GM12878 (cell line): ENCODE data around the gene CUEDC1. TPM values are rescaled to one million over a fixed set of nuclear protein-coding genes. Genes with fewer than 3 reads are reported as not detected.

Source experiments
- BRCA1 ChIP-seq: IDR thresholded peaks from 2 replicates; pipeline ENCODE4 v1.6.1; 2011; ENCODE audit warnings: low read depth, low read length, improper control_type of control experiment
- CREB1 ChIP-seq: IDR thresholded peaks from 2 replicates; pipeline ENCODE4 v1.6.1; 2012; ENCODE audit warnings: low read depth, mild to moderate bottlenecking, inconsistent platforms
- GABPA ChIP-seq: IDR thresholded peaks from 2 replicates; pipeline ENCODE4 v1.6.1; 2014; ENCODE audit warnings: antibody characterized with exemption, low read depth, mild to moderate bottlenecking, inconsistent platforms
- NR2C1 ChIP-seq: fragments of 450-650 bp; IDR thresholded peaks from 2 replicates; pipeline ENCODE4 v1.6.1; 2017; ENCODE audit warnings: antibody characterized with exemption, mild to moderate bottlenecking, moderate library complexity
- POLR2A ChIP-seq: IDR thresholded peaks from 2 replicates; pipeline ENCODE4 v1.6.1; 2011; ENCODE audit warnings: low read depth, mild to moderate bottlenecking, low read length
- RAD21 ChIP-seq: IDR thresholded peaks from 2 replicates; pipeline ENCODE4 v1.6.1; 2011; ENCODE audit warnings: mild to moderate bottlenecking, low read depth, low read length, moderate library complexity; ENCODE audit not compliant: insufficient read depth
- RCOR1 ChIP-seq: conservative IDR thresholded peaks from 2 replicates; pipeline ENCODE4 v1.6.1; 2012; ENCODE audit warnings: low read depth, low read length, improper control_type of control experiment
- STAT3 ChIP-seq: IDR thresholded peaks from 2 replicates; pipeline ENCODE4 v1.6.1; 2011; ENCODE audit warnings: low read depth, low read length, improper control_type of control experiment
- YBX1 ChIP-seq: fragments of 450-650 bp; IDR thresholded peaks from 2 replicates; pipeline ENCODE4 v1.6.1; 2016; ENCODE audit warnings: antibody characterized with exemption
- ZZZ3 ChIP-seq: IDR thresholded peaks from 2 replicates; pipeline ENCODE4 v1.6.1; 2011; ENCODE audit warnings: low read depth; ENCODE audit not compliant: control insufficient read depth, insufficient read length
- polyA plus RNA-seq, 11 experiments: library from polyadenylated mRNA; depleted of rRNA in 4 of 11; unstranded in 6 of 11; stranded (reverse) in 5 of 11; fragments of >200 nt; fragmentation: Nextera tagmentation in 4 of 11; fragmentation: Illumina TruSeq in 1 of 11; extraction: Ambion mirVana in 4 of 11; extraction: Trizol in 1 of 11; gene quantifications; 1 replicate in 1 of 11; 2 replicates in 10 of 11; pipeline versions ENCODE4 v1.2.1 to v1.2.3, GENCODE V29; 2011 to 2016; ENCODE audit warnings: inconsistent platforms in 2 of 11, missing spikeins in 2 of 11, low read depth in 1 of 11
- total RNA-seq, 4 experiments: library from RNA; depleted of rRNA in 3 of 4; stranded (reverse); fragments of >200 nt in 3 of 4; fragmentation: Illumina TruSeq in 1 of 4; extraction: Trizol in 1 of 4; gene quantifications; 2 replicates each; pipeline versions ENCODE4 v1.2.1 to v1.2.3, GENCODE V29; 2013 to 2021
- TF ChIP-seq, protein P1 (sequence below): fragments of 450-650 bp; IDR thresholded peaks from 2 replicates; pipeline ENCODE4 v1.6.1; 2017; ENCODE audit warnings: antibody characterized with exemption, mild to moderate bottlenecking, moderate library complexity
- TF ChIP-seq, protein P2 (sequence below): fragments of 450-650 bp; IDR thresholded peaks from 2 replicates; pipeline ENCODE4 v1.6.1; 2017; ENCODE audit warnings: mild to moderate bottlenecking, moderate library complexity
- TF ChIP-seq, protein P3 (sequence below): fragments of 450-650 bp; IDR thresholded peaks from 2 replicates; pipeline ENCODE4 v1.6.1; 2017; ENCODE audit warnings: borderline replicate concordance
- TF ChIP-seq, protein P4 (sequence below), 3 experiments: IDR thresholded peaks in 2 of 3; conservative IDR thresholded peaks in 1 of 3; 2 replicates each; pipeline ENCODE4 v1.5.1; 2011; ENCODE audit warnings: low read depth in 3 of 3, low read length in 3 of 3, mild to moderate bottlenecking in 3 of 3, control low read depth in 2 of 3, moderate library complexity in 2 of 3, inconsistent platforms in 1 of 3, mixed read lengths in 1 of 3; ENCODE audit not compliant: control insufficient read depth in 2 of 3, insufficient read depth in 1 of 3; ENCODE audit errors: extremely low read depth in 1 of 3
- TF ChIP-seq, protein P5 (sequence below): fragments of 450-650 bp; formaldehyde crosslinking; IDR thresholded peaks from 2 replicates; pipeline ENCODE4 v1.5.0; 2022; ENCODE audit warnings: mild to moderate bottlenecking, missing genetic modification characterization

The CUEDC1 gene
- total and polyA plus RNA-seq, 10 of the 15 experiments (the other 5 are each of a cell fraction or from before 2014, with no cell fraction given) = 0.24 to 7.4 (median 1.8) TPM

DNA sequence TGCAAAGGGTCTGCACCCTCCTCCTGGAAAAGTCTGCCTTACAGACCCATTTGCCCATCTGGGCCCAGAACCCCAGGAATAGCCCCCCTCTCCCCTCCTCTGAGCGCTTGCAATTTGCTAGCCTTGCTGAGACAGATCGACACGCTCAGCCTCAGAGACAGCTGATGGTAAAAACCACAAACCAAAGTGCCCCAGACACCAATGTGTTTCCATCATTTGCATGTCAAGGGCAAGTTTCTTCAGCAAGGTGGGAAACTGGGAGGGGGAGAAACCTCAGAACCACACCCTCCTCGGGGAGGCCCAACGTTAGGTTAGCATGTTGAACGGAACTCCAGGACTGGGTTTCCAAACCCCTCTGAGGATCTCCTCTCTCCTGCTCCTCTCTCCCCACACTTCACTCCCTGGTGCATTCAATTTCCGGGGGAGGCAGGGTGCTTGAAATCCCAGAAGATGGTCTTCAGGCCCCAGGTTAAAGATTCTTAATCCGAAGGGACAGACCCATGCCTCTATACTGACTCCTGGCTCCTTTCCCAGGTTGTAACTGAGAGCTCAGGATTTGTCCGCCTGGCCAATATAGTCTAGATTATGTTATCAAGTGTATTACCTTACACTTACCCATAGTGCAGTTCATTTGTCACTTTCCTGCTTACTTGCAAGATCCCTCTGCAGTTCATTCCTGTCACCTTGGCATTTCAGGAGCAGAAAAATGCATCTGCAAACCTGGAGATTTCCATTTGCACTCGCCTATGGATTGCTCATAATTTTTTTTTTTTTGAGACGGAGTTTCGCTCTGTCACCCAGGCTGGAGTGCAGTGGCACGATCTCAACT is 1.3 kb upstream of the CUEDC1 start (continued):
- TF ChIP-seq, protein P1, sequence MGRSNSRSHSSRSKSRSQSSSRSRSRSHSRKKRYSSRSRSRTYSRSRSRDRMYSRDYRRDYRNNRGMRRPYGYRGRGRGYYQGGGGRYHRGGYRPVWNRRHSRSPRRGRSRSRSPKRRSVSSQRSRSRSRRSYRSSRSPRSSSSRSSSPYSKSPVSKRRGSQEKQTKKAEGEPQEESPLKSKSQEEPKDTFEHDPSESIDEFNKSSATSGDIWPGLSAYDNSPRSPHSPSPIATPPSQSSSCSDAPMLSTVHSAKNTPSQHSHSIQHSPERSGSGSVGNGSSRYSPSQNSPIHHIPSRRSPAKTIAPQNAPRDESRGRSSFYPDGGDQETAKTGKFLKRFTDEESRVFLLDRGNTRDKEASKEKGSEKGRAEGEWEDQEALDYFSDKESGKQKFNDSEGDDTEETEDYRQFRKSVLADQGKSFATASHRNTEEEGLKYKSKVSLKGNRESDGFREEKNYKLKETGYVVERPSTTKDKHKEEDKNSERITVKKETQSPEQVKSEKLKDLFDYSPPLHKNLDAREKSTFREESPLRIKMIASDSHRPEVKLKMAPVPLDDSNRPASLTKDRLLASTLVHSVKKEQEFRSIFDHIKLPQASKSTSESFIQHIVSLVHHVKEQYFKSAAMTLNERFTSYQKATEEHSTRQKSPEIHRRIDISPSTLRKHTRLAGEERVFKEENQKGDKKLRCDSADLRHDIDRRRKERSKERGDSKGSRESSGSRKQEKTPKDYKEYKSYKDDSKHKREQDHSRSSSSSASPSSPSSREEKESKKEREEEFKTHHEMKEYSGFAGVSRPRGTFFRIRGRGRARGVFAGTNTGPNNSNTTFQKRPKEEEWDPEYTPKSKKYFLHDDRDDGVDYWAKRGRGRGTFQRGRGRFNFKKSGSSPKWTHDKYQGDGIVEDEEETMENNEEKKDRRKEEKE = no peak
- TF ChIP-seq ZZZ3 (no peak), YBX1 (no peak), CREB1 (peak; percentile 55; the same call in 1 of the 2 replicates), STAT3 (no peak), RCOR1 (no peak), BRCA1 (no peak), RAD21 (no peak), NR2C1 (no peak), GABPA (no peak; the same call in 1 of the 2 replicates), POLR2A (no peak)
- TF ChIP-seq, protein P2, sequence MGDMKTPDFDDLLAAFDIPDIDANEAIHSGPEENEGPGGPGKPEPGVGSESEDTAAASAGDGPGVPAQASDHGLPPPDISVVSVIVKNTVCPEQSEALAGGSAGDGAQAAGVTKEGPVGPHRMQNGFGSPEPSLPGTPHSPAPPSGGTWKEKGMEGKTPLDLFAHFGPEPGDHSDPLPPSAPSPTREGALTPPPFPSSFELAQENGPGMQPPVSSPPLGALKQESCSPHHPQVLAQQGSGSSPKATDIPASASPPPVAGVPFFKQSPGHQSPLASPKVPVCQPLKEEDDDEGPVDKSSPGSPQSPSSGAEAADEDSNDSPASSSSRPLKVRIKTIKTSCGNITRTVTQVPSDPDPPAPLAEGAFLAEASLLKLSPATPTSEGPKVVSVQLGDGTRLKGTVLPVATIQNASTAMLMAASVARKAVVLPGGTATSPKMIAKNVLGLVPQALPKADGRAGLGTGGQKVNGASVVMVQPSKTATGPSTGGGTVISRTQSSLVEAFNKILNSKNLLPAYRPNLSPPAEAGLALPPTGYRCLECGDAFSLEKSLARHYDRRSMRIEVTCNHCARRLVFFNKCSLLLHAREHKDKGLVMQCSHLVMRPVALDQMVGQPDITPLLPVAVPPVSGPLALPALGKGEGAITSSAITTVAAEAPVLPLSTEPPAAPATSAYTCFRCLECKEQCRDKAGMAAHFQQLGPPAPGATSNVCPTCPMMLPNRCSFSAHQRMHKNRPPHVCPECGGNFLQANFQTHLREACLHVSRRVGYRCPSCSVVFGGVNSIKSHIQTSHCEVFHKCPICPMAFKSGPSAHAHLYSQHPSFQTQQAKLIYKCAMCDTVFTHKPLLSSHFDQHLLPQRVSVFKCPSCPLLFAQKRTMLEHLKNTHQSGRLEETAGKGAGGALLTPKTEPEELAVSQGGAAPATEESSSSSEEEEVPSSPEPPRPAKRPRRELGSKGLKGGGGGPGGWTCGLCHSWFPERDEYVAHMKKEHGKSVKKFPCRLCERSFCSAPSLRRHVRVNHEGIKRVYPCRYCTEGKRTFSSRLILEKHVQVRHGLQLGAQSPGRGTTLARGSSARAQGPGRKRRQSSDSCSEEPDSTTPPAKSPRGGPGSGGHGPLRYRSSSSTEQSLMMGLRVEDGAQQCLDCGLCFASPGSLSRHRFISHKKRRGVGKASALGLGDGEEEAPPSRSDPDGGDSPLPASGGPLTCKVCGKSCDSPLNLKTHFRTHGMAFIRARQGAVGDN = no peak
- TF ChIP-seq, protein P3, sequence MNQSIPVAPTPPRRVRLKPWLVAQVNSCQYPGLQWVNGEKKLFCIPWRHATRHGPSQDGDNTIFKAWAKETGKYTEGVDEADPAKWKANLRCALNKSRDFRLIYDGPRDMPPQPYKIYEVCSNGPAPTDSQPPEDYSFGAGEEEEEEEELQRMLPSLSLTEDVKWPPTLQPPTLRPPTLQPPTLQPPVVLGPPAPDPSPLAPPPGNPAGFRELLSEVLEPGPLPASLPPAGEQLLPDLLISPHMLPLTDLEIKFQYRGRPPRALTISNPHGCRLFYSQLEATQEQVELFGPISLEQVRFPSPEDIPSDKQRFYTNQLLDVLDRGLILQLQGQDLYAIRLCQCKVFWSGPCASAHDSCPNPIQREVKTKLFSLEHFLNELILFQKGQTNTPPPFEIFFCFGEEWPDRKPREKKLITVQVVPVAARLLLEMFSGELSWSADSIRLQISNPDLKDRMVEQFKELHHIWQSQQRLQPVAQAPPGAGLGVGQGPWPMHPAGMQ = no peak
- TF ChIP-seq, protein P4, sequence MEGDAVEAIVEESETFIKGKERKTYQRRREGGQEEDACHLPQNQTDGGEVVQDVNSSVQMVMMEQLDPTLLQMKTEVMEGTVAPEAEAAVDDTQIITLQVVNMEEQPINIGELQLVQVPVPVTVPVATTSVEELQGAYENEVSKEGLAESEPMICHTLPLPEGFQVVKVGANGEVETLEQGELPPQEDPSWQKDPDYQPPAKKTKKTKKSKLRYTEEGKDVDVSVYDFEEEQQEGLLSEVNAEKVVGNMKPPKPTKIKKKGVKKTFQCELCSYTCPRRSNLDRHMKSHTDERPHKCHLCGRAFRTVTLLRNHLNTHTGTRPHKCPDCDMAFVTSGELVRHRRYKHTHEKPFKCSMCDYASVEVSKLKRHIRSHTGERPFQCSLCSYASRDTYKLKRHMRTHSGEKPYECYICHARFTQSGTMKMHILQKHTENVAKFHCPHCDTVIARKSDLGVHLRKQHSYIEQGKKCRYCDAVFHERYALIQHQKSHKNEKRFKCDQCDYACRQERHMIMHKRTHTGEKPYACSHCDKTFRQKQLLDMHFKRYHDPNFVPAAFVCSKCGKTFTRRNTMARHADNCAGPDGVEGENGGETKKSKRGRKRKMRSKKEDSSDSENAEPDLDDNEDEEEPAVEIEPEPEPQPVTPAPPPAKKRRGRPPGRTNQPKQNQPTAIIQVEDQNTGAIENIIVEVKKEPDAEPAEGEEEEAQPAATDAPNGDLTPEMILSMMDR (IDR thresholded peaks at IDR 0.05 in 2 of 3, conservative IDR thresholded peaks at IDR 0.05 in 1 of 3; ENCODE audit: control insufficient read depth in 2 of 3, extremely low read depth in 1 of 3, insufficient read depth in 1 of 3, low read depth in 3 of 3, low read length in 3 of 3) = no peak
- TF ChIP-seq, protein P5, sequence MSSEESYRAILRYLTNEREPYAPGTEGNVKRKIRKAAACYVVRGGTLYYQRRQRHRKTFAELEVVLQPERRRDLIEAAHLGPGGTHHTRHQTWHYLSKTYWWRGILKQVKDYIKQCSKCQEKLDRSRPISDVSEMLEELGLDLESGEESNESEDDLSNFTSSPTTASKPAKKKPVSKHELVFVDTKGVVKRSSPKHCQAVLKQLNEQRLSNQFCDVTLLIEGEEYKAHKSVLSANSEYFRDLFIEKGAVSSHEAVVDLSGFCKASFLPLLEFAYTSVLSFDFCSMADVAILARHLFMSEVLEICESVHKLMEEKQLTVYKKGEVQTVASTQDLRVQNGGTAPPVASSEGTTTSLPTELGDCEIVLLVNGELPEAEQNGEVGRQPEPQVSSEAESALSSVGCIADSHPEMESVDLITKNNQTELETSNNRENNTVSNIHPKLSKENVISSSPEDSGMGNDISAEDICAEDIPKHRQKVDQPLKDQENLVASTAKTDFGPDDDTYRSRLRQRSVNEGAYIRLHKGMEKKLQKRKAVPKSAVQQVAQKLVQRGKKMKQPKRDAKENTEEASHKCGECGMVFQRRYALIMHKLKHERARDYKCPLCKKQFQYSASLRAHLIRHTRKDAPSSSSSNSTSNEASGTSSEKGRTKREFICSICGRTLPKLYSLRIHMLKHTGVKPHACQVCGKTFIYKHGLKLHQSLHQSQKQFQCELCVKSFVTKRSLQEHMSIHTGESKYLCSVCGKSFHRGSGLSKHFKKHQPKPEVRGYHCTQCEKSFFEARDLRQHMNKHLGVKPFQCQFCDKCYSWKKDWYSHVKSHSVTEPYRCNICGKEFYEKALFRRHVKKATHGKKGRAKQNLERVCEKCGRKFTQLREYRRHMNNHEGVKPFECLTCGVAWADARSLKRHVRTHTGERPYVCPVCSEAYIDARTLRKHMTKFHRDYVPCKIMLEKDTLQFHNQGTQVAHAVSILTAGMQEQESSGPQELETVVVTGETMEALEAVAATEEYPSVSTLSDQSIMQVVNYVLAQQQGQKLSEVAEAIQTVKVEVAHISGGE = no peak
